OCI-LY1 (cell line): ENCODE measurements around the gene CCDC141.

Experiments used
- H2AFZ ChIP-seq: fragments of 200-600 bp; sonication (generic), shearing (Covaris generic); 2 replicates; pipeline ENCODE4 v1.6.0; 2014; ENCODE audit warnings: antibody characterized with exemption, mild to moderate bottlenecking, low read length
- H3F3A ChIP-seq: fragments of 200-600 bp; sonication (generic), shearing (Covaris generic); 2 replicates; pipeline ENCODE4 v1.6.0; 2014; ENCODE audit warnings: mild to moderate bottlenecking, antibody characterized with exemption, low read length, moderate library complexity; ENCODE audit not compliant: insufficient read depth
- H3K27ac ChIP-seq: fragments of 200-600 bp; sonication (generic); 2 replicates; pipeline ENCODE4 v1.5.1; 2014; ENCODE audit warnings: low read length, mixed run types, mild to moderate bottlenecking, low read depth; ENCODE audit not compliant: poor library complexity, severe bottlenecking
- H3K27me3 ChIP-seq: fragments of 200-600 bp; sonication (generic); 2 replicates; pipeline ENCODE4 v1.6.0; 2014; ENCODE audit warnings: antibody characterized with exemption, mild to moderate bottlenecking, low read length, moderate library complexity; ENCODE audit not compliant: insufficient read depth
- H3K36me3 ChIP-seq: fragments of 200-600 bp; sonication (generic); 2 replicates; pipeline ENCODE4 v1.6.1; 2014; ENCODE audit warnings: mild to moderate bottlenecking, antibody characterized with exemption, low read length, moderate library complexity, mixed read lengths; ENCODE audit not compliant: insufficient read depth
- H3K4me1 ChIP-seq: fragments of 200-600 bp; sonication (generic); 2 replicates; pipeline ENCODE4 v1.5.1; 2014; ENCODE audit warnings: mild to moderate bottlenecking, low read length, moderate library complexity; ENCODE audit not compliant: insufficient read depth, severe bottlenecking
- H3K4me2 ChIP-seq: fragments of 200-600 bp; sonication (generic), shearing (Covaris generic); 2 replicates; pipeline ENCODE4 v1.6.1; 2014; ENCODE audit warnings: low read length
- H3K4me3 ChIP-seq: fragments of 200-600 bp; sonication (generic); 2 replicates; pipeline ENCODE4 v1.5.1; 2014; ENCODE audit warnings: low read length, low read depth, mild to moderate bottlenecking, mixed read lengths; ENCODE audit not compliant: poor library complexity, severe bottlenecking
- H3K79me2 ChIP-seq: fragments of 200-600 bp; shearing (Covaris generic); 2 replicates; pipeline ENCODE4 v1.6.1; 2016; ENCODE audit warnings: mixed run types, low read length, mixed read lengths; ENCODE audit not compliant: insufficient read depth
- H3K9ac ChIP-seq: fragments of 200-600 bp; sonication (generic), shearing (Covaris generic); 2 replicates; pipeline ENCODE4 v1.6.1; 2014; ENCODE audit warnings: mild to moderate bottlenecking, low read length, mixed read lengths
- H3K9me2 ChIP-seq: fragments of 200-600 bp; sonication (generic), shearing (Covaris generic); 2 replicates; pipeline ENCODE4 v1.6.1; 2014; ENCODE audit warnings: low read depth, mild to moderate bottlenecking, low read length, mixed read lengths
- H3K9me3 ChIP-seq: fragments of 200-600 bp; shearing (Covaris generic); 2 replicates; pipeline ENCODE4 v1.6.1; 2014; ENCODE audit warnings: low read length, mixed read lengths
- H4K20me1 ChIP-seq: fragments of 200-600 bp; sonication (generic), shearing (Covaris generic); 2 replicates; pipeline ENCODE4 v1.6.0; 2016; ENCODE audit warnings: mild to moderate bottlenecking, low read length; ENCODE audit not compliant: insufficient read depth
- EZH2 ChIP-seq: fragments of 200-600 bp; sonication (generic), shearing (Covaris generic); IDR thresholded peaks from 2 replicates; pipeline ENCODE4 v1.8.0; 2017; ENCODE audit warnings: borderline replicate concordance, mixed run types, mild to moderate bottlenecking, antibody characterized with exemption, low read length, moderate library complexity, mixed read lengths
- TF ChIP-seq, protein P1 (sequence below): fragments of 200-600 bp; sonication (generic), shearing (Covaris generic); IDR thresholded peaks from 2 replicates; pipeline ENCODE4 v1.5.1; 2017; ENCODE audit warnings: mild to moderate bottlenecking, antibody characterized with exemption, low read length, moderate library complexity, mixed read lengths

CCDC141 gene

DNA sequence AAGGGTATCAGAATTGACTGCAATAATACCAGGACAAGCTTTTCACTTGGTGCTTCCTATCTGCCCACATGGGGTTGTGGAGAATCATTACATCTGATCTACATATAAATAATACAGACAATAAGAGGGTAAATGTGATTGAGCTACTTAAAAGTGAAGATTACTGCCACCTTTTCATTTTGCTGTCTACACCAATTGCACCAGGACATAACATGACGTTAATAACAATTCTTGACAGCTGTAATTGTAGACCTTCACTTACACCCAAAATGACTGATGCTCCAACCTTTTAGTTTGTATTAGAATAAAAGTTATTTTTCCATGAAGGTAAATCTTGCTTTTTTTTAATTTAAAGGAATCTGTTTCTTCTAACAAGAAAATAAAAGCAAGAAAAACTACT lies 206.2 kb downstream of the CCDC141 start:
- Histone ChIP-seq H3K4me3 (no peak overlapping the region), H3K4me2 (no peak overlapping the region), H3K4me1 (no peaks in the 10 kb centered on the region), H4K20me1 (no peaks in the 10 kb centered on the region), H3K79me2 (no peaks in the 10 kb centered on the region), H3F3A (no peaks in the 10 kb centered on the region), H3K27ac (no peak overlapping the region), H3K36me3 (peaks cover 10% of the 10 kb centered on the region; the same call in 1 of the 2 replicates), H3K9me2 (no peaks in the 10 kb centered on the region), H2AFZ (no peak overlapping the region), H3K9ac (no peak overlapping the region), H3K27me3 (no peaks in the 10 kb centered on the region), H3K9me3 (no peaks in the 10 kb centered on the region)
- TF ChIP-seq, protein P1, sequence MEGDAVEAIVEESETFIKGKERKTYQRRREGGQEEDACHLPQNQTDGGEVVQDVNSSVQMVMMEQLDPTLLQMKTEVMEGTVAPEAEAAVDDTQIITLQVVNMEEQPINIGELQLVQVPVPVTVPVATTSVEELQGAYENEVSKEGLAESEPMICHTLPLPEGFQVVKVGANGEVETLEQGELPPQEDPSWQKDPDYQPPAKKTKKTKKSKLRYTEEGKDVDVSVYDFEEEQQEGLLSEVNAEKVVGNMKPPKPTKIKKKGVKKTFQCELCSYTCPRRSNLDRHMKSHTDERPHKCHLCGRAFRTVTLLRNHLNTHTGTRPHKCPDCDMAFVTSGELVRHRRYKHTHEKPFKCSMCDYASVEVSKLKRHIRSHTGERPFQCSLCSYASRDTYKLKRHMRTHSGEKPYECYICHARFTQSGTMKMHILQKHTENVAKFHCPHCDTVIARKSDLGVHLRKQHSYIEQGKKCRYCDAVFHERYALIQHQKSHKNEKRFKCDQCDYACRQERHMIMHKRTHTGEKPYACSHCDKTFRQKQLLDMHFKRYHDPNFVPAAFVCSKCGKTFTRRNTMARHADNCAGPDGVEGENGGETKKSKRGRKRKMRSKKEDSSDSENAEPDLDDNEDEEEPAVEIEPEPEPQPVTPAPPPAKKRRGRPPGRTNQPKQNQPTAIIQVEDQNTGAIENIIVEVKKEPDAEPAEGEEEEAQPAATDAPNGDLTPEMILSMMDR, result no peak
- no peak for TF ChIP-seq EZH2

DNA sequence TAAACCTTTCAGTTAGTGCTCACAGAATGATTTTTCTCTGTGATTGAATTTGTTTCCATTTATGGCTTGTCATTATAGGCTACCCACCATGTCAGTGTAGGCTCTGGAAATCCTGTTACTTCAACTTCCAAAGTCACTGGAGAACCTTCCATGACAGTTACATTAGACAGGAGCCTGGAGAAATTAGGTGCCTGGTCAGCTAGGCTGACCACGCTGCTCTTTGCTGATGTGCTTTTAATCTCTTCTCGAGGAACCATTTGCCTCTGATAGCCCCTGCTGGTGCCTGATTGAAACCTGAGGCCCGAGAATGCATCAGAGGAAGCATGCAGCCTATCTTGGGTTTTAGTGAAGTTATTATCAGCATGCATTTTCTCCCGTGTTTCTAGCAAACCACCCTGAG lies 213.1 kb downstream of the CCDC141 start:
- Histone ChIP-seq H3K27ac (no peak overlapping the region), H3K4me2 (no peak overlapping the region), H3K36me3 (no peaks in the 10 kb centered on the region), H3K4me1 (no peaks in the 10 kb centered on the region), H4K20me1 (no peaks in the 10 kb centered on the region), H3K9ac (no peak overlapping the region), H3F3A (no peaks in the 10 kb centered on the region), H3K4me3 (no peak overlapping the region), H3K9me3 (no peaks in the 10 kb centered on the region), H2AFZ (no peak overlapping the region), H3K79me2 (no peaks in the 10 kb centered on the region), H3K9me2 (no peaks in the 10 kb centered on the region), H3K27me3 (no peaks in the 10 kb centered on the region)
- TF ChIP-seq, protein P1, result no peak
- TF ChIP-seq EZH2, result no peak

DNA sequence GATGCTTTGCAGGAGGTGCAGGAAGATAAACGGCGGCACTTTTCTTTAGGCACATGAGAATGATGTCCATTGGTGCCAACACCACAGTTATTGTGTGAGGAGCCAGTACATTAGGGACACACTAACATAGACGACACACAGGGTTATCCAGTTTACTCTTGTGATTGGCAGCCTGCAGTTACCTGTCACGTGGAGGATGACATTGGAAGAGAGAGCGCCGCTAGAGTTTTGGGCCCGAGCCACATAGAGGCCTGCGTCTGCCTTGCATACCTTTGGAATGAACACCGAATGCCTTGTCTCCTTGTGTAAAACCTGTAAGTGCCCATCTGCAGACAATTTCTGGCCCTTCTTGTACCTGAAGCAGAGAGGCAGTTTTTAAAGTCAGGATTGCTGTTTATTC lies 215.9 kb downstream of the CCDC141 start:
- no peak overlapping the region for H3K27ac ChIP-seq
- H3K36me3 ChIP-seq, result no peaks in the 10 kb centered on the region
- no peak overlapping the region for H3K4me2 ChIP-seq
- H3K4me1 ChIP-seq, result peaks cover 16% of the 10 kb centered on the region
- H4K20me1 ChIP-seq, result no peaks in the 10 kb centered on the region
- H3K27me3 ChIP-seq, result no peaks in the 10 kb centered on the region
- no peaks in the 10 kb centered on the region for H3K79me2 ChIP-seq
- H3F3A ChIP-seq, result no peaks in the 10 kb centered on the region
- no peaks in the 10 kb centered on the region for H3K9me3 ChIP-seq
- H3K4me3 ChIP-seq, result no peak overlapping the region
- no peak overlapping the region for H2AFZ ChIP-seq
- TF ChIP-seq, protein P1, result no peak
- no peak for TF ChIP-seq EZH2
- H3K9ac ChIP-seq, result no peak overlapping the region
- no peaks in the 10 kb centered on the region for H3K9me2 ChIP-seq
